A204.1 (cell line): Measurements from ENCODE around the gene IMP4.

Source experiments
- FAIRE-seq: peaks from 2 replicates; lab custom pipeline; 2012; peaks lifted over from hg19 to GRCh38; lab: Jason Lieb, UNC

Gene IMP4

GRCh38 chr2:130378206-130378897 lies 35.7 kb downstream of the IMP4 start:
- no peak for FAIRE-seq

- FAIRE-seq = no peak
Measured at GRCh38 chr2:130378898-130379214, 36.2 kb downstream of the IMP4 start.

GRCh38 chr2:130380096-130380934 lies 37.6 kb downstream of the IMP4 start:
- no peak for FAIRE-seq

GRCh38 chr2:130381145-130381544 lies 38.4 kb downstream of the IMP4 start:
- no peak for FAIRE-seq

- no peak for FAIRE-seq
Measured at GRCh38 chr2:130381619-130382018, 38.9 kb downstream of the IMP4 start.

- no peak for FAIRE-seq
Measured at GRCh38 chr2:130382313-130382917, 39.7 kb downstream of the IMP4 start.

GRCh38 chr2:130385709-130386108 lies 43.0 kb downstream of the IMP4 start:
- FAIRE-seq = no peak

GRCh38 chr2:130387071-130387400 lies 44.3 kb downstream of the IMP4 start:
- FAIRE-seq = no peak

GRCh38 chr2:130387804-130388203 lies 45.1 kb downstream of the IMP4 start:
- no peak for FAIRE-seq

- no peak for FAIRE-seq
Measured at GRCh38 chr2:130388221-130388907, 45.7 kb downstream of the IMP4 start.

- FAIRE-seq = no peak
Measured at GRCh38 chr2:130389358-130389757, 46.7 kb downstream of the IMP4 start.

- no peak for FAIRE-seq
Measured at GRCh38 chr2:130389783-130390182, 47.1 kb downstream of the IMP4 start.

GRCh38 chr2:130390460-130391057 lies 47.9 kb downstream of the IMP4 start:
- FAIRE-seq = no peak

- FAIRE-seq = no peak
Measured at GRCh38 chr2:130391058-130391871, 48.6 kb downstream of the IMP4 start.

- no peak for FAIRE-seq
Measured at GRCh38 chr2:130391872-130392670, 49.4 kb downstream of the IMP4 start.

GRCh38 chr2:130393318-130393910 lies 50.7 kb downstream of the IMP4 start:
- FAIRE-seq = no peak
